NOMO-1 treated with DMSO at 0.1 percent for 48 hours (cell line): ENCODE data around the gene ZNF423.

Source experiments
- DNase-seq: peaks from one replicate; lab custom pipeline; 2025; ENCODE audit not compliant: unreplicated experiment; lab: John Stamatoyannopoulos, UW

The ZNF423 gene

DNA sequence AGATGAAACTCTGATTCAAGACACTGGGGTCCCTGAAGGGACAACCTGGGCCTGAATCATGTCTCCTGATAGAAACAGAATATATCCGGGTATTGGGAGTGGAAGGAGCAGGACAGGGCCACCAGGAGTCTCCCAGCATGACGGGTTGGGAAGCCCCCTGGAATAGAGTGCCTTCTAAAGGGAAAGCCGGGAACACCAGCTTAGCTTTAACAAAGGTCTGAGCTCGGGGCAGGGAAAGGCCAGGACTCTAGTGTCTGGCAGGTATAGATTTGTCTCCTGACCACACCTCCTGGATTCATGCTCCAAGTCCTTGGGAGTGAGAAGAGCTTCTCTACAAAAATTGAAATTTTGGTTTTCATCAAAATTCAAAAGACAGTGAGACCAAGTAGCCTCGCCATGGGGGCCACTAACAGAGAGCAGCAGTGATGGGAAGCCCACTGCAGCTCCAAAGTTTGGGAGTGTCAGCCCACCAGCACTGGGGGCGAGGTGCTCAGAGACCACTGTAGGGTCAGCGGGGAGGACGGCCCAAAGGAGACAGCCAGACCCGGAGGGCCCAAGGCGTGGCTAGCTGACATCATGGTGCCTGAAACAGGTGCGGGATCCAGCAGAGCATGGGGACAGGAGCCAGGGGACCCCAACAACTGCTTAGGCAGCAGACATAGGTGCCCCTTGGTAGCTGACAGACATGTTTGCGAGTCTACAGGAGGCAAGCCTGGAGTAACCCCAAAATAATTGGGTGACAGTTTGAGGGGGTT, 401.3 kb downstream of the ZNF423 start:
- no peak for DNase-seq

DNA sequence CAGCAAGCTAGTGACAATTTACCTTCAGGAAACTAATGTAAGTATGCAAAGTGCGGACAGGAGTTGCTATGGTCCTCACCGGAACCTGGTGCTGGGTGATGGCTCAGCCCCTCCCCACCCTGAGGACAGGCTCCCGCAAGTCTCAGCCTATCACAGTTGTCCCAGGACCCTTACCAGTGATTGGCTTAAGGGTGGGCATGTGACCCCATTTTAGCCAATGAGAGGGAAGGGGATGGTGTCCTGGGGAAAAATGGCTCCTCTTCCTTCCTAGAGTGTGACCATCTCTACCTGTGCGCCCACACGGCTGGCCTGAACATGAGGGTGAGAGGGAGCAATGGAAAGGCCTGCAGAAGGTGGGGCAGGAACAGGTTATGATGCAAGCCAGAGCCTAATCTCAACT, 401.9 kb downstream of the ZNF423 start:
- no peak for DNase-seq

- no peak for DNase-seq
These were observed 402.9 kb downstream of the ZNF423 start for GRCh38 chr16:49453021-49453420.

- no peak for DNase-seq
These were observed 403.3 kb downstream of the ZNF423 start for GRCh38 chr16:49452578-49452977.

GRCh38 chr16:49452108-49452507, 403.8 kb downstream of the ZNF423 start:
- DNase-seq = no peak

DNA sequence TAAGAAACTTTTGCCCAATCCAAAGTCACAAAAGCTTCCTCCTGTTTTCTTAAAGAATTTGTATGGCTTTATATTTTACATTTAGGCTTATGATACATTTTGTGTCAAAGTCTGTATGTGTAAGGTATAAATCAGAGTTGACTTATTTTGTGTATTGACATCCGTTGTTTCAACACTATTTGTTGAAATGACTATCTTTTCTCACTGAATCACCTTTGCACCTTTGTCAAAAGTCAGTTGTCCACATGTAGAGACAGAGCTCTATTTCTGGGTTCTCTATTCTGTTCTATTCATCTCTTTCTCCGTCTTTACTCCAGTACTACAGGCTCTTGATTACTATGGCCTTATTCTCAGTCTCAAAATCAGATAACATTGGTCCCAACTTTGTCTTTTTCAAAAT, 409.1 kb downstream of the ZNF423 start:
- DNase-seq = no peak

- DNase-seq = no peak
These were observed 412.3 kb downstream of the ZNF423 start for GRCh38 chr16:49443576-49443975.

DNA sequence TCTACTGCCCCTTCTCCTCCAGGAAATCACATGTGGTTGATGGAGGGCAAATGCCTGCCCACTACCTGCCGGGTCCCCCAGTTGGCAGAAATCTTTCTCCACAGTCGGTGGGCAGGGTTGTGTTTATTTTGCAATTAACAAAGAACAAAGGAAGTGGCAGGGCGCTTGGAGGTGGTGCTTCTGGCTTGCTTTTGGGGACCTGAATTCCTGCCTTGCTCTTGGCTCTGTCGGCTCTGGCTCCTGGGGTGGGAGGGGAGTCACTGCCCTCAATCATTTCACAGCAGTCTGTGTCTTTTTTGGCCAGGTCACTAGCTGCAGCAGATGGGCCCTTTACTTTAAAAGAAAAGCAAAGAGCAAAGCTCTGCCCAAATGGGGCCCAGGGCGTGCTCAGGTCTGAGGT, 413.1 kb downstream of the ZNF423 start:
- no peak for DNase-seq

- DNase-seq = peak; percentile 19
These were observed 414.5 kb downstream of the ZNF423 start for GRCh38 chr16:49441366-49441780.

DNA sequence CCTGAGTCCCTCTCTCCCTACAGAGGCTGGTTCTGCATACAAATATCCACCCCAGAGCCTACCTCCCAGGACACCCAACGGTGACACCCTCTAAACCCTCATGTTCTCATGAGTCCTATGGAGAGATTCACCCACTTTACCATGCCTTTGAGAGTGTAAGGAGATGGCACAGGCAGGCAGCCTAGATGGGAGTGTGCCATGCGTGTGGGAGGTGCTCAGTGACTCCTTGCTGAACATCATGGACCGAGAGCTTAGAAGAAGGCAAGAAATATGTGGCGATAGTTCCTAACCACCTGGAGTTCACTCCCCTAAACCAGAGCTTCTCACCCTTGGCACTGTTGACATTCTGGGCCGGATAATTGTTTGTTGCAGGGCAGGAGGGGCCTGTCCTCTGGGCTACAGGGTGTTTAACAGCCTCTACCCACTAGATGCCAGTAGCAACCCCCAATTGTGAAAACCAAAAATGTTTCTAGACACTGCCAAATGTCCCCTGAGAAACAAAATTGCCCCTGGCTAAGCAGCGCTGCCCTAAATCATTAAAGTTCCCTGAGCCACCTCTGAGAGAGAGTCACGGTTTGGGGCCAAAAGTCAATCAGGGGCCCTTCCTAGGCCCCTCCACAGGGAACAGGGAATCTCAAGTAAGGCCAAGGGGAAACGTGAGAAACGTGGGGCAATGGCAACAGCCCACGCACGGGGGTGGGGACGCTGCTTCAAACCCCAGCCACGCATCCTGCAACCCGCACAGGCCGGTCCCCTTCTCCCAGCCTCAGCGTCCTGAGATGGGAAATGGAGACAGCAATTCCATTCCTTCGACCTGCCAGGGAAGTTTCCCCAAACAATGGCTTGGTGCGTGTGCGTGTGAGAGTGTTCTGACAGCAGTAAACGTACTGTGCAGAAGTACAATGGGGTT, 415.5 kb downstream of the ZNF423 start:
- DNase-seq = no peak

GRCh38 chr16:49439676-49440075, 416.2 kb downstream of the ZNF423 start:
- DNase-seq = no peak

- no peak for DNase-seq
These were observed 416.9 kb downstream of the ZNF423 start for GRCh38 chr16:49439050-49439449.
